Epithelial cell of esophagus (primary cell): ENCODE measurements around the gene IL2.

Experiments
- DNase-seq: peaks from one replicate; pipeline ENCODE4 v3.0.0; 2010; ENCODE audit warnings: low read depth
- H3K4me3 ChIP-seq: 2 replicates; pipeline ENCODE4 v1.5.1; 2011; ENCODE audit warnings: mild to moderate bottlenecking, low read length, control low read depth
- TF ChIP-seq, protein P1 (sequence below): IDR thresholded peaks from 2 replicates; pipeline ENCODE4 v1.5.1; 2011; ENCODE audit warnings: low read depth, mild to moderate bottlenecking, low read length, control low read depth, inconsistent platforms; ENCODE audit not compliant: insufficient read depth; ENCODE audit errors: missing control alignments

Gene IL2

DNA sequence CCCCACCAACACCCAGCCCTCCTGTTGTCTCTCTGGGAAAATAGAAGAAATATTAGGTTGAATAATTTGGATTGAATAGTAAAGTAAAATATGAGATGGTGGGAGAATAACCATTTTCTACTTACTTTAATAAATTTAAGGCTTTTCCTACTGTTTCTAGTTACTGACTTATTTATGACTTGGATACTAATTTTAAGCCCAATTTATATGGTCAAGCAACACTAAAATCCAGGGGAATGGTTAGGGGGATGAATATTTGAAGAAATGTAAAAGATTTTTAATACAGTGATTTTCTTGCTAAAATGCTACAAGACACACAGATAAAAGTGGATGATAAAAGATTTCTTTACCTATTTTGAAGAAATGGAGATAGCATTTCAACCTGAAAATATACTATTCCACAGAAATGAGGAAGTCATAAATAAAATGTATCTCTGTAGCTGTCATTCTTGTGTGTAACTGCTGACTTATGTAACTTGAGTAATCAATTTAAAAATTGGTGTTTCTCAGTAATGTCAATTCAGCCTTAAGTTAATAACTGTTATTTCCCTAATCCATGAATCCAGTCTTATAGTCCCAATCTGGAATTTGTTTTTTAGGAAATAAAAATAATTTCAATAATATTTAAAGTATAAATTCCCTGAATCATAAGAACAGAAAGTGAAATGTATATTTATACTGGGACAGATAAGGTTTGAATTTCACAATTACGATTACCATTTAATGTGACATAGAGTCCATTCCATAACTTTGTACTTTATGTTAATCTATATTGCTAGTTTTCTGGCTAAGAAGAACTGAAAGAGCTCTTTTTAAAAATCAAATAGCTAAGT, 24.3 kb upstream of the IL2 start:
- TF ChIP-seq, protein P1, sequence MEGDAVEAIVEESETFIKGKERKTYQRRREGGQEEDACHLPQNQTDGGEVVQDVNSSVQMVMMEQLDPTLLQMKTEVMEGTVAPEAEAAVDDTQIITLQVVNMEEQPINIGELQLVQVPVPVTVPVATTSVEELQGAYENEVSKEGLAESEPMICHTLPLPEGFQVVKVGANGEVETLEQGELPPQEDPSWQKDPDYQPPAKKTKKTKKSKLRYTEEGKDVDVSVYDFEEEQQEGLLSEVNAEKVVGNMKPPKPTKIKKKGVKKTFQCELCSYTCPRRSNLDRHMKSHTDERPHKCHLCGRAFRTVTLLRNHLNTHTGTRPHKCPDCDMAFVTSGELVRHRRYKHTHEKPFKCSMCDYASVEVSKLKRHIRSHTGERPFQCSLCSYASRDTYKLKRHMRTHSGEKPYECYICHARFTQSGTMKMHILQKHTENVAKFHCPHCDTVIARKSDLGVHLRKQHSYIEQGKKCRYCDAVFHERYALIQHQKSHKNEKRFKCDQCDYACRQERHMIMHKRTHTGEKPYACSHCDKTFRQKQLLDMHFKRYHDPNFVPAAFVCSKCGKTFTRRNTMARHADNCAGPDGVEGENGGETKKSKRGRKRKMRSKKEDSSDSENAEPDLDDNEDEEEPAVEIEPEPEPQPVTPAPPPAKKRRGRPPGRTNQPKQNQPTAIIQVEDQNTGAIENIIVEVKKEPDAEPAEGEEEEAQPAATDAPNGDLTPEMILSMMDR, result no peak
- H3K4me3 ChIP-seq, result no peak overlapping the region

DNA sequence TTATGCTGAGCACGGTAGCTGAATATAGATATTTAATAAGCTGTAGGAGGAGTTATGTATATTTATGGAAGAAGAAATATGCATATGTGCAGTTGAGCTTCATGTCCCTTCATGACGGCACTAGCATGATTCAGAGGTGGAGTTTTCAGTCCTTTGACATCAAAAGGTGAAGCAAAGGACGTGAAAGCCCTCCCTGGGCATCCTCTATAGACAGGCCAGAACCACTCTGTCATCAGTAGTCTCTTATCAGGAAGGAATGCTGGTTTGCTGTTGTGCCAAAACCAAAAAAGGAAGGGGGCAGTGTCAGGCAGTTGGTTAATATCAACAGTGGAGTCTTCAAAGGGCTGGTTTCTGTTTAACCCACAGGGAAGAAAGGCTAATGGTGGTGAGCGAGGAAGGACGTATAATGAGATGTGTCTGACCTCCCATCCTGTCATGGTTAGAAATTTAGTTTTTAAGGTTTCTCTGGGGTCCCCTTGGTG, 23.5 kb upstream of the IL2 start:
- H3K4me3 ChIP-seq, result no peak overlapping the region
- TF ChIP-seq, protein P1, result no peak
- DNase-seq, result no peak

More for the DNA sequence above, 24.3 kb upstream of the IL2 start:
- no peak for DNase-seq

DNA sequence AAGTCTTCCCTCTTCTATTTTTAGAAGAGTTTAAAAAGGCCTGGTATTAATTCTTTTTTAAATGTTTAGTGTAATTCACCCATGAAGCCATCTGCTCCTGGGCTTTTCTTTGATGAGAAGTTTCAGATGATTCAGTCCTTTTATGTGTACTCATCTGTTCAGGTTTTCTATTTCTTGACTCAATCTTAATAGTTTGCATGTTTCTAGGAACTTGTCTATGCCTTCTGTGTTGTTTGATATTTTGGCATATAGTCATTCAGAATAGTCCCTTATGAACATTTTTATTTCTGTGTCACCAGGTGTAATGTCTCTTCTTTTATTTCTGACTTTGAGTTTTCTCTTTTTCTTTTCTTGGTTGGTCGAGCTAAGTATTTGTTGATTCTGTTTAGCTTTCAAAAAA, 20.2 kb upstream of the IL2 start:
- H3K4me3 ChIP-seq, result no peak overlapping the region
- no peak for DNase-seq
- TF ChIP-seq, protein P1, result no peak

DNA sequence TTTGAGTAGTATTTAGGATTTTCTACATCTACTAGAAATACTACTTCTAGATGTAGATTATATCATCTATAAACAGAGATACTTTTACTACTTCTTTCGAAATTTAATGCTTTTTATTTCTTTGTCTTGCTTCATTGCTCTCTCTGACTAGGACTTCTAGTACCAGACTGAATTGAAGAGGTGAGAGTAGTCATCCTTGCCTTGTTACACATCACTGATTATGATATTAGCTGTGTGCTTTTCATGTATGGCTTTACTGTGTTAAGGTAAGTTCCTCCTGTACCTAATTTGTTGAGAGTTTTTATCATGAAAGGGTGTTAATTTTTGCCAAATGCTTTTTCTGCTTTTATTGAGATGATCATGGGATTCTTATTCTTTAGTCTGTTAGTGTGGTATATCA, 19.6 kb upstream of the IL2 start:
- TF ChIP-seq, protein P1, result no peak
- no peak overlapping the region for H3K4me3 ChIP-seq
- DNase-seq, result no peak

DNA sequence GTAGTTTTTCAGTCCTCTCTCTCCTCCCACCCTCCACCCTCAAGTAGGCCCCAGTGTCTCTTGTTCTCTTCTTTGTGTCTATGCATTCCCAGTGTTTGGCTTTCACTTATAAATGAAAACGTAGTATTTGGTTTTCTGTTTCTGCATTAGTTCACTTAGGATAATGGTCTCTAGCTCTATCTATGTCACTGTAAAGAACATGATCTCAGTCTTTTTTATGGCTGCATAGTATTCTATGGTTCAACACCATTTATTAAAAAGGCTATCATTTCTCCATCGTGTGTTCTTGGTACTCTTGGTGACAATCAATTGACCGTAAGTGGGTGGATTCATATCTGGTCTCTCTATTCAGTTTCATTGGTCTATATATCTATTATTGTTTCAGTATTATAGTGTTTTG, 18.7 kb upstream of the IL2 start:
- DNase-seq, result no peak
- H3K4me3 ChIP-seq, result no peak overlapping the region
- TF ChIP-seq, protein P1, result no peak

DNA sequence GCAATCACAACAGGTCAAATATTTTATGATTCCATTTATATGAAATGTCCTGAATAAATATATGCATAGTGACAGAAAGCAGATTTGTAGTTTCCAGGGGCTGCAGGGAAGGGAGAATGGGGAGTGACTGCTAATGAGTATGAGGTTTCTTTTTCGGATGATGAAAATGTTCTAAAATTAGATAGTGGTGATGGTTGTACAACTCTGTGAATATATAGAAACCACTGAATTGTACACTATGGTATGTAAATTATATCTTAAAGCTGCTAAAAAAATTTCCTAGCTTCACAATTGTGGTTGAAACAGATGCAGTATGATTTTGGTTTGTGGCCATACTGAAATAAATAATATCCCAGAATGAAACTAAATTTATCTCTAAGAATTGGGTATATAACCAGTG, 12.9 kb upstream of the IL2 start:
- TF ChIP-seq, protein P1, result no peak
- no peak overlapping the region for H3K4me3 ChIP-seq
- no peak for DNase-seq

DNA sequence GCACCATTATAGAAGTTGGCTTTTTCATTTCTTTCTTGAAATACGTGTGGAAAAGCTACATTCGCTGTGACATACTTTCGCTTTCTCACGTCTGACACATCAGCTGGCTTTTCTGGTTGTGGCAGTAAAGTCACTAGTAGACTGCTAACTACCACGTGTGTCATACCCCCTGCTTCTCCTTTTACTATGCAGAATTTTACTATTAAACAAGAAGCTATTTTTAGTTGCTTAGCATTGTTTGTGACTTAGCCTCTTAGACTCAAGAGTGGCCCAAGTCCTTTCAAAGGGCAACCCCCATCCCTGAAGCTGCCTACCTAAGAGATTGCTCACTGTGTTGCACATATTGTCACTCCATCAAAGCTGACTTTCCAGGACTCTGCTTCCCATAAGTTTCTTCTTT, 2.1 kb upstream of the IL2 start:
- TF ChIP-seq, protein P1, result no peak
- DNase-seq, result peak; percentile 73
- H3K4me3 ChIP-seq, result peak overlapping the region; percentile 30
